Activated CD8-positive, alpha-beta memory T cell treated with anti-CD3 and anti-CD28 coated beads, Interleukin-2, amount 50 U/mL, for 48 hours (primary cell): ENCODE results near the gene CUBN.

Experiments
- DNase-seq: peaks from one replicate; pipeline ENCODE4 v3.0.0-alpha.2; 2020

The CUBN gene

GRCh38 chr10:16811292-16811691 is 318.3 kb downstream of the CUBN start:
- no peak for DNase-seq

GRCh38 chr10:16809074-16809718 is 320.4 kb downstream of the CUBN start:
- peak; percentile 71 for DNase-seq

GRCh38 chr10:16804123-16804522 is 325.5 kb downstream of the CUBN start:
- DNase-seq = no peak

GRCh38 chr10:16803464-16803863 is 326.1 kb downstream of the CUBN start:
- DNase-seq = no peak

GRCh38 chr10:16799621-16800020 is 330.0 kb downstream of the CUBN start:
- no peak for DNase-seq

- no peak for DNase-seq
Measured at GRCh38 chr10:16798571-16798970, 331.0 kb downstream of the CUBN start.

- no peak for DNase-seq
Measured at GRCh38 chr10:16795410-16796073, 334.1 kb downstream of the CUBN start.

GRCh38 chr10:16794005-16794404 is 335.6 kb downstream of the CUBN start:
- DNase-seq = no peak

GRCh38 chr10:16792675-16793074 is 336.9 kb downstream of the CUBN start:
- DNase-seq = no peak

GRCh38 chr10:16789765-16790164 is 339.8 kb downstream of the CUBN start:
- DNase-seq = no peak

- no peak for DNase-seq
Measured at GRCh38 chr10:16789261-16789660, 340.4 kb downstream of the CUBN start.

- DNase-seq = no peak
Measured at GRCh38 chr10:16788778-16789177, 340.8 kb downstream of the CUBN start.

- no peak for DNase-seq
Measured at GRCh38 chr10:16788125-16788524, 341.5 kb downstream of the CUBN start.

- peak; percentile 68 for DNase-seq
Measured at GRCh38 chr10:16787361-16787791, 342.2 kb downstream of the CUBN start.

GRCh38 chr10:16780338-16780880 is 349.2 kb downstream of the CUBN start:
- no peak for DNase-seq

GRCh38 chr10:16779384-16779915 is 350.2 kb downstream of the CUBN start:
- peak; percentile 61 for DNase-seq

GRCh38 chr10:16777473-16778370 is 351.9 kb downstream of the CUBN start:
- no peak for DNase-seq

- no peak for DNase-seq
Measured at GRCh38 chr10:16776896-16777295, 352.7 kb downstream of the CUBN start.
